ENCODE results near the gene BANF1. TPM values are rescaled to one million over a fixed set of nuclear protein-coding genes. Genes with fewer than 3 reads are reported as not detected.

Gene BANF1
- total and polyA plus RNA-seq, 2 of the 13 experiments (the other 11 are each of a cell fraction or from before 2014, with no cell fraction given) = 40.5 to 86.5 TPM

- peak; percentile 93 for TF ChIP-seq ZGPAT (CRISPR knock-in tag; IDR thresholded peaks at IDR 0.05)
- peak; percentile 98 for TF ChIP-seq ZFY (CRISPR knock-in tag; IDR thresholded peaks at IDR 0.05)
- peak; percentile 66 for TF ChIP-seq RXRA (CRISPR knock-in tag; IDR thresholded peaks at IDR 0.05)
- peak; percentile 96 for TF ChIP-seq POLR2AphosphoS5 (IDR thresholded peaks at IDR 0.05; ENCODE audit: low read depth, low read length)
- no peak; the same call in 1 of the 2 replicates for TF ChIP-seq NFKBIZ (CRISPR knock-in tag; IDR thresholded peaks at IDR 0.05)
- TF ChIP-seq NFIB (CRISPR knock-in tag; IDR thresholded peaks at IDR 0.05; ENCODE audit: borderline replicate concordance) = no peak
- TF ChIP-seq CREBL2 (CRISPR knock-in tag; IDR thresholded peaks at IDR 0.05; ENCODE audit: borderline replicate concordance) = peak; percentile 37; the same call in 1 of the 2 replicates
- peak; percentile 97 for TF ChIP-seq HDAC1 (CRISPR knock-in tag; IDR thresholded peaks at IDR 0.05)
- TF ChIP-seq KDM5B (CRISPR knock-in tag; IDR thresholded peaks at IDR 0.05; ENCODE audit: borderline replicate concordance) = peak; percentile 78; the same call in 1 of the 2 replicates
- TF ChIP-seq LRRFIP1 (CRISPR knock-in tag; conservative IDR thresholded peaks at IDR 0.05) = no peak
- peak; percentile 93 for TF ChIP-seq SPEN (CRISPR knock-in tag; IDR thresholded peaks at IDR 0.05; ENCODE audit: low read depth)
- peak; percentile 85; the same call in 1 of the 2 replicates for TF ChIP-seq HDAC2 (CRISPR knock-in tag; IDR thresholded peaks at IDR 0.05)
- no peak for TF ChIP-seq SRSF9 (IDR thresholded peaks at IDR 0.05; ENCODE audit: borderline replicate concordance, insufficient read depth, low read depth, low read length, poor library complexity, severe bottlenecking)
- peak; percentile 66; the same call in 1 of the 2 replicates for TF ChIP-seq SIN3B (IDR thresholded peaks at IDR 0.05; ENCODE audit: low read length)
- TF ChIP-seq SOX5 (CRISPR knock-in tag; IDR thresholded peaks at IDR 0.05; ENCODE audit: borderline replicate concordance) = peak; percentile 27; the same call in 1 of the 2 replicates
- TF ChIP-seq JARID2 (CRISPR knock-in tag; IDR thresholded peaks at IDR 0.05; ENCODE audit: insufficient replicate concordance) = no peak
- TF ChIP-seq, protein P1, sequence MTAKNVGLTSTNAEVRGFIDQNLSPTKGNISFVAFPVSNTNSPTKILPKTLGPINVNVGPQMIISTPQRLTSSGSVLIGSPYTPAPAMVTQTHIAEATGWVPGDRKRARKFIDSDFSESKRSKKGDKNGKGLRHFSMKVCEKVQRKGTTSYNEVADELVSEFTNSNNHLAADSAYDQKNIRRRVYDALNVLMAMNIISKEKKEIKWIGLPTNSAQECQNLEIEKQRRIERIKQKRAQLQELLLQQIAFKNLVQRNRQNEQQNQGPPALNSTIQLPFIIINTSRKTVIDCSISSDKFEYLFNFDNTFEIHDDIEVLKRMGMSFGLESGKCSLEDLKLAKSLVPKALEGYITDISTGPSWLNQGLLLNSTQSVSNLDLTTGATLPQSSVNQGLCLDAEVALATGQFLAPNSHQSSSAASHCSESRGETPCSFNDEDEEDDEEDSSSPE (CRISPR knock-in tag; IDR thresholded peaks at IDR 0.05) = peak; percentile 92
- TF ChIP-seq HNF4G (IDR thresholded peaks at IDR 0.05; ENCODE audit: borderline replicate concordance, low read depth, low read length) = no peak
- TF ChIP-seq HNF4G (CRISPR knock-in tag; IDR thresholded peaks at IDR 0.05; ENCODE audit: borderline replicate concordance, low read depth) = peak; percentile 53; the same call in 1 of the 2 replicates
- no peak for TF ChIP-seq SOX13 (IDR thresholded peaks at IDR 0.05)
- TF ChIP-seq SOX13 (CRISPR knock-in tag; conservative IDR thresholded peaks at IDR 0.05 in 1 of 2, IDR thresholded peaks at IDR 0.05 in 1 of 2) = peak in 1 of 2 experiments; percentile 20; a peak in 1 of 4 replicates
- peak; percentile 97 for TF ChIP-seq TAF1 (CRISPR knock-in tag; IDR thresholded peaks at IDR 0.05)
- TF ChIP-seq CENPX (CRISPR knock-in tag; IDR thresholded peaks at IDR 0.05) = no peak
- peak; percentile 75 for TF ChIP-seq XRCC5 (optimal IDR thresholded peaks at IDR 0.05; ENCODE audit: low read length)
- no peak for TF ChIP-seq EZH2 (conservative IDR thresholded peaks at IDR 0.05; ENCODE audit: low read depth, low read length)
These were observed 40.8 kb upstream of the BANF1 start, which contains the start of gene SART1 (continued) for GRCh38 chr11:65961267-65962140.

Data from HepG2 (cell line).